GM21576 (cell line): ENCODE results near the gene FGD2.

Source experiments
- ATAC-seq: cut with Tn5 transposase; IDR thresholded peaks from one replicate; pipeline ENCODE4 v1.9.1; 2021; ENCODE audit warnings: mild to moderate bottlenecking, moderate library complexity; ENCODE audit not compliant: unreplicated experiment

Gene FGD2

GRCh38 chr6:37005061-37005810 is at the start of gene FGD2:
FGD2 (plus strand) TSS chr6:37005655; CDS start chr6:37005818, 163 bp downstream.
- ATAC-seq: peak; percentile 60

- no peak for ATAC-seq
Measured at GRCh38 chr6:36955671-36956445, 49.6 kb upstream of the FGD2 start.

GRCh38 chr6:36956446-36956820 is 49.0 kb upstream of the FGD2 start:
- ATAC-seq: no peak

GRCh38 chr6:36957773-36958271 is 47.6 kb upstream of the FGD2 start:
- no peak for ATAC-seq

GRCh38 chr6:36958775-36959554 is 46.5 kb upstream of the FGD2 start:
- ATAC-seq: no peak

GRCh38 chr6:36959555-36960250 is 45.8 kb upstream of the FGD2 start:
- ATAC-seq: no peak

- no peak for ATAC-seq
Measured at GRCh38 chr6:36961441-36962435, 43.7 kb upstream of the FGD2 start.

- no peak for ATAC-seq
Measured at GRCh38 chr6:36962874-36963273, 42.6 kb upstream of the FGD2 start.

GRCh38 chr6:36963451-36964290 is 41.8 kb upstream of the FGD2 start:
- ATAC-seq: no peak

GRCh38 chr6:36964349-36964748 is 41.1 kb upstream of the FGD2 start:
- ATAC-seq: no peak

GRCh38 chr6:36964908-36965307 is 40.5 kb upstream of the FGD2 start:
- ATAC-seq: no peak

GRCh38 chr6:36967301-36967700 is 38.2 kb upstream of the FGD2 start:
- no peak for ATAC-seq

- no peak for ATAC-seq
Measured at GRCh38 chr6:36967757-36968156, 37.7 kb upstream of the FGD2 start.

GRCh38 chr6:36968266-36968977 is 37.0 kb upstream of the FGD2 start:
- no peak for ATAC-seq

GRCh38 chr6:36969240-36969691 is 36.2 kb upstream of the FGD2 start:
- no peak for ATAC-seq

- no peak for ATAC-seq
Measured at GRCh38 chr6:36969988-36970891, 35.2 kb upstream of the FGD2 start.
